ENCODE results near the gene NIN.

Gene NIN

GRCh38 chr14:50676814-50677516 lies 154.0 kb downstream of the NIN start:
- no peaks in the 10 kb centered on the region for H3K27me3 ChIP-seq (ENCODE audit: insufficient read depth, low read length)
- H2AFZ ChIP-seq (ENCODE audit: low read depth, low read length) = no peak overlapping the region
- H3K9me3 ChIP-seq (ENCODE audit: low read length) = no peaks in the 10 kb centered on the region
- no peak overlapping the region for H3K4me3 ChIP-seq (ENCODE audit: low read length)
- H3K36me3 ChIP-seq (ENCODE audit: insufficient read depth, low read length) = no peaks in the 10 kb centered on the region
- H3K4me1 ChIP-seq (ENCODE audit: insufficient read depth, low read length) = no peaks in the 10 kb centered on the region

GRCh38 chr14:50675597-50675996 lies 155.4 kb downstream of the NIN start:
- no peaks in the 10 kb centered on the region for H3K4me1 ChIP-seq (ENCODE audit: insufficient read depth, low read length)
- H3K36me3 ChIP-seq (ENCODE audit: insufficient read depth, low read length) = no peaks in the 10 kb centered on the region
- H3K27me3 ChIP-seq (ENCODE audit: insufficient read depth, low read length) = no peaks in the 10 kb centered on the region
- no peak overlapping the region for H2AFZ ChIP-seq (ENCODE audit: low read depth, low read length)
- H3K9me3 ChIP-seq (ENCODE audit: low read length) = no peaks in the 10 kb centered on the region
- no peak overlapping the region for H3K4me3 ChIP-seq (ENCODE audit: low read length)

- Histone ChIP-seq H3K36me3 (ENCODE audit: insufficient read depth, low read length) (no peaks in the 10 kb centered on the region), H3K27me3 (ENCODE audit: insufficient read depth, low read length) (no peaks in the 10 kb centered on the region), H3K9me3 (ENCODE audit: low read length) (no peaks in the 10 kb centered on the region), H3K4me3 (ENCODE audit: low read length) (no peak overlapping the region), H3K4me1 (ENCODE audit: insufficient read depth, low read length) (peaks cover 20% of the 10 kb centered on the region), H2AFZ (ENCODE audit: low read depth, low read length) (no peak overlapping the region)
Observed at GRCh38 chr14:50670866-50671256, 160.1 kb downstream of the NIN start.

GRCh38 chr14:50670196-50670865 lies 160.6 kb downstream of the NIN start:
- Histone ChIP-seq H3K36me3 (ENCODE audit: insufficient read depth, low read length) (no peaks in the 10 kb centered on the region), H3K4me3 (ENCODE audit: low read length) (no peak overlapping the region), H2AFZ (ENCODE audit: low read depth, low read length) (no peak overlapping the region), H3K27me3 (ENCODE audit: insufficient read depth, low read length) (no peaks in the 10 kb centered on the region), H3K9me3 (ENCODE audit: low read length) (no peaks in the 10 kb centered on the region), H3K4me1 (ENCODE audit: insufficient read depth, low read length) (peaks cover 21% of the 10 kb centered on the region)

Measured in neuron (in vitro differentiated cells).